Measurements from ENCODE around the gene MTA1. TPM values are rescaled to one million over a fixed set of nuclear protein-coding genes. Genes with fewer than 3 reads are reported as not detected.

Gene MTA1
- polyA plus RNA-seq, 1 of the 3 experiments (the other 2 are of a cell fraction): 96.3 TPM

DNA sequence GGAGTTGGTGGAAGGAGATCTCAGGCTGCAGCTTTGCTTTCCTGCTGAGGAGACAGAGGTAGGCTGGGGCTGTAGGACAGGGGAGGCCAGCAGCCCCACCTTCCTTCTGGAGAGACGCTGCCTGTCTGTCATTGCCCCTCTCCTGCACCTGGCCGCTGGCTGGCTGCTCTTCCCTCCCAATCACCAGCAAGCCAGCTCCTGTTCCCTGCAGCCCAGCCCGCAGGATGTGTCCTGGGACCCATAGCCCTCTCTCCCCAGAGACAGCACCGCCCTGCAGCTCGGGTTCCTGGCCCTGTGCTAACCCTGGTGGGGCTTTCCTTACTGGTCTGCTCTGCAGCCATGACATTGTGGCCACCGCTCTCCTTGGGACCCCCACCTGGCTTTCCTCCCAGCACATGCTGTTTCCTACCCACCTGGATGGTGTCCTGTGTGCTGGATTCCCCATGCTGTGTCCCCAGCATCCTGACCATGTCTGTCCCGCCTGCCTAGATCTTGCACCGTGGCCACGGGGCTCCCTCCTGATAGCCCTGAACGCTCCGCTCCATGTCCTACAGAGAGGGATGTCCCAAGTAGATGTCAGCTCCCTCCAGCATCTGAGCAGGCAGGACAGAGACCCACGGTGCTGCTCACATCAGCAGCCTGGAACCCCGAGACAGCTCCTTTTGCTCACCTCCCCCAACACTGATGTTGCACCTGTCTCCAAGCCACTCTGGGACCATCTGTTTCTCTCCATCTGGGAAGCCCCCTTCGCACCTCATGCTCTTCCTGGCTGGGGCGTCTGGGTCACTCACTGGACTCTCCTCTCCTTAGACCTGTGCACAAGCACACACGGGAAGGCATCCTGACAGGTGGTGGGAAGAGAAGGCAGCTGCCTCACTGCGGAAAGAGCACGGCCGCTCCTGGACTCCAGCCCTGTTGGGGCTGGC lies 1.1 kb upstream of the MTA1 start:
- no peak for DNase-seq
- Histone ChIP-seq H3K27me3 (ENCODE audit: insufficient read depth) (no peaks in the 10 kb centered on the region), H3K4me1 (ENCODE audit: control insufficient read depth in 1 of 2, insufficient read depth in 2 of 2, low read depth in 1 of 2, low read length in 1 of 2) (peaks cover 12 to 44% of the 10 kb centered on the region in 2 experiments; a peak in 3 of 4 replicates), H3K27ac (ENCODE audit: low read depth in 2 of 2, low read length in 1 of 2) (no peak overlapping the region), H2AFZ (ENCODE audit: low read depth) (no peak overlapping the region), H3K9me3 (no peaks in the 10 kb centered on the region), H4K20me1 (ENCODE audit: insufficient read depth) (peaks cover 21% of the 10 kb centered on the region), H3K4me3 (ENCODE audit: low read depth in 2 of 2, low read length in 1 of 2) (peak overlapping the region; percentile 66 to 67), H3K9me2 (no peaks in the 10 kb centered on the region), H3K9ac (peak overlapping the region; percentile 76; the same call in 1 of the 2 replicates), H3K79me2 (ENCODE audit: insufficient read depth) (peaks cover 40% of the 10 kb centered on the region), H3K36me3 (replicated peaks in 1 of 2; ENCODE audit: control insufficient read depth in 1 of 2, insufficient read depth in 2 of 2, low read length in 1 of 2) (no peaks in the 10 kb centered on the region), H3F3A (replicated peaks; ENCODE audit: insufficient read depth) (peaks cover 16% of the 10 kb centered on the region), H3K4me2 (peak overlapping the region; percentile 90)
- CTCF ChIA-PET: interaction anchor here (0.6 to 1.8 kb wide), 3 partner anchors 48 to 62 kb away, joined by 3 to 6 read pairs (median 6); no protein-coding TSS in a partner anchor
- POLR2A ChIA-PET: no interaction called here
- 96% methylated on average over 14 of the region's 19 CpGs for WGBS (ENCODE audit: low lambda C conversion rate)
- TF ChIP-seq RXRA (IDR thresholded peaks at IDR 0.05; ENCODE audit: borderline replicate concordance, low read depth): no peak

DNA sequence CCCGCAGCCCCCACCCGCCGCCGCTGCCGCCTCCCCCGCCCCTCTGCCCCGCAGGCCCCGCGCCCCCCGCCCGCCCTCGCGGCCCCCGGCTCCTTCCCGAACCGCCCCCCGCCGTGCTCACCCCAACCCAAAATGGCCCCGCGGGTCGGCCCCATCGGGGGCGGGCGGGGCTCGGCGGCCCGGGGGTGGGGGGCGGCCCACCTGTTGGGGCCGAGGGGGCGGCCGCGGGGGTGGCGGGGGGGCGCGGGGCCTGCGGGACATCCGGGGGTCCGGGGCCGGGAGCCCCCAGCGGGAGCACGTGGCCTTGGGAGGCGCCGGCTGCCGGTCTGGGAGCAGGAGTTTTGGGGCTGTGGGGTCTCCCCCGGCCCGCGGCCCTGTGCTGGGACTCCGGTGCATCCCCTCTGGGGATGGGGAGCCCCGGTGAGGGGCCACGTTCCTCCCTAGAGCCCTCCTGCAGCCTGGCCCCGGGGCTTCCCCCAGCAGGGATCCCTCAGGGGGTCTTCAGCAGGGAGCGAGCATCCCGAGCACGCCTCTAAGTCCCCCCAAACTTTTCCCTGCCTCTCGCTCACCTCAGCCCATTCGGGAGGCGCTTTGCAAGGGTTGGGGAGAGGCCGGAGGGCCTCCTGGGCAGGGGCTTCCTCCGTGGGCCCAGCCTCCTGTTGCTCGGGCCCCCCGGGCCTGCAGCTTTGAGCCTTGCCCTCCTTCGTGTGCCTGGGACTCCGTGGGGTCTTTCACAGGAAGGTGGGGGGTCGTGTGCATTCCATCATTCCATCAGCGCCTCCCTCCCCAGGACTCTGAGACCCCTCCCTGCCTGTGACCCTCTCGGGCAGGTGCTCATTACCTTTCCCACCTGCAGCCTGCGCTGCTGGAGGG lies 710 bp downstream of the MTA1 start:
- CTCF ChIA-PET: interaction anchor here (0.8 to 3.7 kb wide), 6 partner anchors 21 to 118 kb away, joined by 3 to 18 read pairs (median 6); no protein-coding TSS in a partner anchor

More for the DNA sequence above, 710 bp downstream of the MTA1 start:
- DNase-seq: peak; percentile 76
- no peaks in the 10 kb centered on the region for H3K9me2 ChIP-seq
- peaks cover 12 to 46% of the 10 kb centered on the region in 2 experiments; a peak in 3 of 4 replicates for H3K4me1 ChIP-seq (ENCODE audit: control insufficient read depth in 1 of 2, insufficient read depth in 2 of 2, low read depth in 1 of 2, low read length in 1 of 2)
- H3K9ac ChIP-seq: peak overlapping the region; percentile 85
- TF ChIP-seq, protein P1, sequence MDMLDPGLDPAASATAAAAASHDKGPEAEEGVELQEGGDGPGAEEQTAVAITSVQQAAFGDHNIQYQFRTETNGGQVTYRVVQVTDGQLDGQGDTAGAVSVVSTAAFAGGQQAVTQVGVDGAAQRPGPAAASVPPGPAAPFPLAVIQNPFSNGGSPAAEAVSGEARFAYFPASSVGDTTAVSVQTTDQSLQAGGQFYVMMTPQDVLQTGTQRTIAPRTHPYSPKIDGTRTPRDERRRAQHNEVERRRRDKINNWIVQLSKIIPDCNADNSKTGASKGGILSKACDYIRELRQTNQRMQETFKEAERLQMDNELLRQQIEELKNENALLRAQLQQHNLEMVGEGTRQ (IDR thresholded peaks at IDR 0.05; ENCODE audit: borderline replicate concordance, low read depth, low read length): no peak
- peak; percentile 56; the same call in 1 of the 2 replicates for TF ChIP-seq MXI1 (IDR thresholded peaks at IDR 0.05; ENCODE audit: low read depth, low read length)
- no peaks in the 10 kb centered on the region for H3K27me3 ChIP-seq (ENCODE audit: insufficient read depth)
- H3K4me2 ChIP-seq: peak overlapping the region; percentile 97
- H3F3A ChIP-seq (replicated peaks; ENCODE audit: insufficient read depth): peaks cover 9% of the 10 kb centered on the region
- POLR2A ChIA-PET: no interaction called here
- H3K27ac ChIP-seq (ENCODE audit: low read depth in 2 of 2, low read length in 1 of 2): peak overlapping the region in 1 of 2 experiments; percentile 87; a peak in 3 of 4 replicates
- 4% methylated on average over 16 of the region's 67 CpGs for WGBS (ENCODE audit: low lambda C conversion rate)
- H3K36me3 ChIP-seq (replicated peaks in 1 of 2; ENCODE audit: control insufficient read depth in 1 of 2, insufficient read depth in 2 of 2, low read length in 1 of 2): no peaks in the 10 kb centered on the region
- no peaks in the 10 kb centered on the region for H3K9me3 ChIP-seq
- H3K4me3 ChIP-seq (ENCODE audit: low read depth in 2 of 2, low read length in 1 of 2): peak overlapping the region; percentile 66 to 74
- H4K20me1 ChIP-seq (ENCODE audit: insufficient read depth): peaks cover 38% of the 10 kb centered on the region
- peaks cover 58% of the 10 kb centered on the region for H3K79me2 ChIP-seq (ENCODE audit: insufficient read depth)
- no peak overlapping the region for H2AFZ ChIP-seq (ENCODE audit: low read depth)
